ENCODE data around the gene CYP24A1. TPM values are rescaled to one million over a fixed set of nuclear protein-coding genes. Genes with fewer than 3 reads are reported as not detected.

CYP24A1 gene
- polyA plus RNA-seq, 3 donors: not detected

DNA sequence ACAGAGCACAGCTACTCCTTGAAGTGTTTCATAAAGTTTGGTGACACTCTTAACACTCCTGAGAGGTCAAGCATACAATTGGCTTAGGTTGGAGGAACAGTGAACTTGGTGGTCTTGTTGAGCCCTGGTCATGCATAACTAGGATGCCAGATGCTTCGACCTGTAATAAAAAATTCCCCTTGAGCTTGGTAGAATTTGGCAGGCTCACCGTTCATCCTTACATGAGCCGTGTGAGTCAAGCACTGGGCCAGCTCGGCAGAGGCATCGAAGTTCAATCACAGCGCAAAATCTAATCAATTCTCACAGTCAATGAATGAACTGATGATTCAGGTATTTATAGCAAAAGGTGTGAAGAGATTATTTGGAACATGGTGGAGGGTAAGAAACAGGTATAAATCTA is 33.7 kb downstream of the CYP24A1 start:
- Histone ChIP-seq H3K4me2 (replicated peaks; ENCODE audit: extremely low read depth, low read length, poor library complexity, severe bottlenecking) (no peak overlapping the region), H3K9me3 (replicated peaks in 1 of 2; ENCODE audit: control insufficient read depth in 1 of 2, insufficient read depth in 1 of 2, low read length in 2 of 2) (peaks cover 3 to 5% of the 10 kb centered on the region in 2 donors), H4K20me1 (ENCODE audit: insufficient read depth, low read length) (no peaks in the 10 kb centered on the region), H3K4me3 (replicated peaks in 1 of 3; ENCODE audit: low read depth in 2 of 3, low read length in 3 of 3) (no peak overlapping the region), H3K9ac (ENCODE audit: insufficient read depth, low read length, poor library complexity, severe bottlenecking) (no peak overlapping the region), H3K27ac (ENCODE audit: low read depth in 1 of 2, low read length in 2 of 2) (no peak overlapping the region), H3K79me2 (ENCODE audit: insufficient read depth, low read length) (no peaks in the 10 kb centered on the region), H3K4me1 (ENCODE audit: control insufficient read depth in 1 of 2, insufficient read depth in 2 of 2, low read length in 2 of 2) (no peaks in the 10 kb centered on the region), H2AFZ (ENCODE audit: insufficient read depth, low read depth, low read length, poor library complexity, severe bottlenecking) (no peak overlapping the region), H3K27me3 (ENCODE audit: control insufficient read depth in 2 of 2, insufficient read depth in 2 of 2, low read length in 2 of 2) (peaks cover 5 to 7% of the 10 kb centered on the region in 2 donors), H3K36me3 (replicated peaks in 1 of 2; ENCODE audit: control insufficient read depth in 1 of 2, insufficient read depth in 2 of 2, low read length in 2 of 2) (no peaks in the 10 kb centered on the region)
- 67% methylated on average over 1 of the region's 6 CpGs for WGBS (ENCODE audit: insufficient coverage)
- H3K36me3 Mint-ChIP-seq: no peaks in the 10 kb centered on the region
- intact Hi-C loops (cut with micrococcal nuclease): no loop called here
- peaks cover 5 to 11% (median 9%) of the 10 kb centered on the region in 3 donors for H3K27me3 Mint-ChIP-seq (ENCODE audit: low read depth in 3 of 3)
- H3K4me1 Mint-ChIP-seq: no peaks in the 10 kb centered on the region
- no peak for DNase-seq
- H3K9me3 Mint-ChIP-seq: peaks cover 0 to 2% (median 0%) of the 10 kb centered on the region in 7 donors
- TF ChIP-seq CTCF (IDR thresholded peaks at IDR 0.05): no peak
- no peak overlapping the region for H3K4me3 Mint-ChIP-seq
- H3K27ac Mint-ChIP-seq: no peak overlapping the region

DNA sequence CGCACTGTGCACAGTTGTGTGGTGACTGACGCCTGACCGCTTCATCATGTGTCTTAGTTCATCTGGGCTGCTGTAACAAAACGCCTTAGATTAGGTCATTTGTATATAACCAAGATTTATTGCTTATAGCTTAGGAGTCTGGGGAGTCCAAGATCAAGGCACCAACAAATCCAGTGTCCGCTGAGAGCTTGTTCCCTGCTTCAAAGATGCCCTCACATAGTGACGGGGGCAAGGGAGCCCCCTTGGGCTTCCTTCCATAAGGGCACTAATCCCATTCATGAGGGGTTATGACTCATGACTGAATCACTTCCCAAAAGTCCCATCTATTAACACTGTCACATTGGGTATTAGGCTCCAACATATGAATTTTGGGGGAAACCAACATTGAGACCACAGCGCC is 34.6 kb downstream of the CYP24A1 start:
- Mint-ChIP-seq H3K27me3 (ENCODE audit: low read depth in 3 of 3) (peaks cover 4 to 11% (median 9%) of the 10 kb centered on the region in 3 donors), H3K4me3 (no peak overlapping the region), H3K4me1 (no peaks in the 10 kb centered on the region), H3K9me3 (peaks cover 0 to 2% (median 0%) of the 10 kb centered on the region in 7 donors), H3K27ac (no peak overlapping the region), H3K36me3 (no peaks in the 10 kb centered on the region)
- Histone ChIP-seq H3K4me2 (replicated peaks; ENCODE audit: extremely low read depth, low read length, poor library complexity, severe bottlenecking) (no peak overlapping the region), H3K4me3 (replicated peaks in 1 of 3; ENCODE audit: low read depth in 2 of 3, low read length in 3 of 3) (no peak overlapping the region), H3K79me2 (ENCODE audit: insufficient read depth, low read length) (no peaks in the 10 kb centered on the region), H3K4me1 (ENCODE audit: control insufficient read depth in 1 of 2, insufficient read depth in 2 of 2, low read length in 2 of 2) (no peaks in the 10 kb centered on the region), H3K27me3 (ENCODE audit: control insufficient read depth in 2 of 2, insufficient read depth in 2 of 2, low read length in 2 of 2) (peaks cover 5 to 7% of the 10 kb centered on the region in 2 donors), H2AFZ (ENCODE audit: insufficient read depth, low read depth, low read length, poor library complexity, severe bottlenecking) (no peak overlapping the region), H3K9ac (ENCODE audit: insufficient read depth, low read length, poor library complexity, severe bottlenecking) (no peak overlapping the region), H3K9me3 (replicated peaks in 1 of 2; ENCODE audit: control insufficient read depth in 1 of 2, insufficient read depth in 1 of 2, low read length in 2 of 2) (peaks cover 3 to 5% of the 10 kb centered on the region in 2 donors), H3K36me3 (replicated peaks in 1 of 2; ENCODE audit: control insufficient read depth in 1 of 2, insufficient read depth in 2 of 2, low read length in 2 of 2) (no peaks in the 10 kb centered on the region), H3K27ac (ENCODE audit: low read depth in 1 of 2, low read length in 2 of 2) (no peak overlapping the region), H4K20me1 (ENCODE audit: insufficient read depth, low read length) (no peaks in the 10 kb centered on the region)
- no peak for TF ChIP-seq CTCF (IDR thresholded peaks at IDR 0.05)
- WGBS (ENCODE audit: insufficient coverage): 92% methylated on average over 7 of the region's 7 CpGs
- intact Hi-C loops (cut with micrococcal nuclease): no loop called here
- DNase-seq: peak in 1 of 3 donors; percentile 47

All from CD14-positive monocyte (primary cell).